Epithelial cell of esophagus (primary cell): Measurements from ENCODE around the gene AKAP9.
A peak's percentile ranks its signal among the peaks of the same experiment; 100 is the strongest.

Source experiments
- DNase-seq: peaks from one replicate; pipeline ENCODE4 v3.0.0; 2010; ENCODE audit warnings: low read depth
- H3K4me3 ChIP-seq: 2 replicates; pipeline ENCODE4 v1.5.1; 2011; ENCODE audit warnings: mild to moderate bottlenecking, low read length, control low read depth
- TF ChIP-seq, protein P1 (sequence below): IDR thresholded peaks from 2 replicates; pipeline ENCODE4 v1.5.1; 2011; ENCODE audit warnings: low read depth, mild to moderate bottlenecking, low read length, control low read depth, inconsistent platforms; ENCODE audit not compliant: insufficient read depth; ENCODE audit errors: missing control alignments

AKAP9 gene

DNA sequence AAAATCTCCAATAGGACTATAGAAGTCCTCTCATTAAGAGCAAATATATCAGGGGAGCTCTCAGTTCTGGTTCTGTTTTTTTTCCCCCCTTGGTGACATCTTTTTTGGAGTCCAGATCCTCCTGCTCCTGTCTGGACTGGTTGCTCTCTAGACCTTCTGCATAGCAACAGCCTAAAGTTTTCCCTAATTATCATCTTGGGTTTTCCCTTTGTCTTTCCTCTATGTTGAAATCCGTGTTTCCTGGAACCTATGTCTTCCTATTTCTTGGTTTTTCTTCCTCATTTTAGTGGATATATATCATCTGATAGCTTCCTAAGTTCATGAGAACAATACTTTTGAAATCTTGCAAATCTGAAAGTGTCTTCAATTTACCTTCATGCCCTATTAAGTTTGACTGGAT lies 30.5 kb upstream of the AKAP9 start:
- DNase-seq, result no peak
- H3K4me3 ChIP-seq, result no peak overlapping the region
- TF ChIP-seq, protein P1, sequence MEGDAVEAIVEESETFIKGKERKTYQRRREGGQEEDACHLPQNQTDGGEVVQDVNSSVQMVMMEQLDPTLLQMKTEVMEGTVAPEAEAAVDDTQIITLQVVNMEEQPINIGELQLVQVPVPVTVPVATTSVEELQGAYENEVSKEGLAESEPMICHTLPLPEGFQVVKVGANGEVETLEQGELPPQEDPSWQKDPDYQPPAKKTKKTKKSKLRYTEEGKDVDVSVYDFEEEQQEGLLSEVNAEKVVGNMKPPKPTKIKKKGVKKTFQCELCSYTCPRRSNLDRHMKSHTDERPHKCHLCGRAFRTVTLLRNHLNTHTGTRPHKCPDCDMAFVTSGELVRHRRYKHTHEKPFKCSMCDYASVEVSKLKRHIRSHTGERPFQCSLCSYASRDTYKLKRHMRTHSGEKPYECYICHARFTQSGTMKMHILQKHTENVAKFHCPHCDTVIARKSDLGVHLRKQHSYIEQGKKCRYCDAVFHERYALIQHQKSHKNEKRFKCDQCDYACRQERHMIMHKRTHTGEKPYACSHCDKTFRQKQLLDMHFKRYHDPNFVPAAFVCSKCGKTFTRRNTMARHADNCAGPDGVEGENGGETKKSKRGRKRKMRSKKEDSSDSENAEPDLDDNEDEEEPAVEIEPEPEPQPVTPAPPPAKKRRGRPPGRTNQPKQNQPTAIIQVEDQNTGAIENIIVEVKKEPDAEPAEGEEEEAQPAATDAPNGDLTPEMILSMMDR, result no peak

DNA sequence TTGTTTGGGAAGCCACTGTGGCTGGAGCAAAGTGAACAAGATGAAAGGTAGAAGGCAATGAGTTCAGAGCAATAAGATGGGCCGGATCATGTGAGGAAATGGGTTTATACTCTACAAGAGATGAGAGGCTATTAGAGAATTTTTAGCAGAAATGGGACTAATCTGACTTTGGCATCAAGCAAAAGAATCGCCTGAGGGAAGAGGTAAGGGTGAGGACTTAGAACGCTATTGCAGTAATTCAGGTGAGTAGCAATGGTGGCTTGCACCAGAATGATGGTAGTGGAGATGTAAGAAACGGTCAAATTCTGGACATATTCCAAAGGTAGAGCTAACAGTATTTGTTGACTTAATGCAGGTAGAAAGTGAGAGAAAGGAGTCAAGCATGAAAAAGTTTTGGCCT lies 29.5 kb upstream of the AKAP9 start:
- TF ChIP-seq, protein P1, result no peak

DNA sequence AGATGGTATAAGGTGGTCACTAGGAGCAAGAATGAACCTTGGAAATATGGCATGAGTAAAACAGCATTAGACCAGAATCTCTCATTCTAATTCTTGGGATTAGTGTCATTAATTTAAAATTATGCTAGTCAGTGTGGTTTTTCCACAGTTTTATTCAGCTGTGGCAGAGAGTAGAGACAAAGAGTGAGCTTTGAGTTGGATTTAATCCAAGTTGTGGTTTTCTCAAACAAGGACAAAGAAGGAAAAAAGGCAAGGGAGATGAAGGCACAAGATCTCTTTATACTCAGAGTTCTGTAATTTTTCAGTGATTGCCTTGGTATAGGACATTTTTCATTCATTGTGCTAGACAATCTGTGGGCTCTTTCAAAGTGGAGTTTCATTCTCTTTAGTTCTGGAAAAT lies 28.2 kb upstream of the AKAP9 start:
- TF ChIP-seq, protein P1, result no peak
- DNase-seq, result no peak
- H3K4me3 ChIP-seq, result no peak overlapping the region

More for the DNA sequence above, 29.5 kb upstream of the AKAP9 start:
- no peak for DNase-seq
- H3K4me3 ChIP-seq, result no peak overlapping the region

DNA sequence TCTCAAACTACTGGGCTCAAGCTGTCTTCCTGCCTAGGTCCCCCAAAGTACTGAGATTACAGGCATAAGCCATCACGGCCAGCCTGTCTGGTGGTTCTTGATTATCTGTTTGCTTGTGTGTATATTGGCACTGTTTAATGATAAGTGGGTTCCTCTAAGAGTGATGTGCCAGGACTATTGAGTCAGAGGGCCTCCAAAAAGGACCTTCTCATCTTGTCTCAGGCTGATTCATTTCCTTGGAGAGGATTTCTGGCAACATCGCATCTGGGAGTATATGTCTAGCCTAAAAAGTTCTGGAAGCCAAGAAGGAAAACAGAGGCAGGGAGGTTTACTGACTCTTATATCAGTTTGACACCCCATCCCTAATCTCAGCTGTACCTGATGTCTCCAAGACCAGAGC lies 27.1 kb upstream of the AKAP9 start:
- peak; percentile 8 for DNase-seq
- H3K4me3 ChIP-seq, result no peak overlapping the region
- TF ChIP-seq, protein P1, result no peak

DNA sequence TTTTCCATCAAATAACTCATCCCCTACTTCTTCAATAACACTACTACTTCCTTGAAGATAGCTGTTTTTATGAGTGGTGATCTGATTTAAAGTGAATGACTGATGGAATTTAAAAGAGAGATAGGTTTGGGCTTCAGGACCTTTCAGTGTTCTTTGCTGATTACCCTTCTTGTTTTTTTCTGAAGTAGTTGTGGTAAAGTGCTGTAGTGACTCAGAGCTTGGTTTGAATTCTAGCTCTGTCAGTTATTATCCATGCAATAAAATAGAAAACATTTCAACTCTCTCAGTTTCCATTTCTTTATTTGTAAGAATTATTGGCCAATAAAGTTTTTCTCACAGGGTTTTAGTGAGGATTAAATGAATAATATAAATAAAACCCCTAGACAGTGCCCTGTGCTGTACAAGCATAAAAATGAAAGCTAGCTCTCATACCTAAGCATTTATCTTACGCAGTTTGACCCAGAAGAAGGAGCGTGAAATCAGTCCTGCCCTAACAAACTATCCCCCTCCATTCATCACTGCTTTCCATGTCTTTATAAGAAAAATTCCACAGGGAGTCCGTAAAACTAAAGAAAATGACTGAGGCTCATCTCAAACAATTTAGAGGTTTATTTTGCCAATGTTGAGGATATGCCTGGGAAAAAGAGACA lies 25.1 kb upstream of the AKAP9 start:
- no peak overlapping the region for H3K4me3 ChIP-seq
- TF ChIP-seq, protein P1, result no peak
- DNase-seq, result no peak

DNA sequence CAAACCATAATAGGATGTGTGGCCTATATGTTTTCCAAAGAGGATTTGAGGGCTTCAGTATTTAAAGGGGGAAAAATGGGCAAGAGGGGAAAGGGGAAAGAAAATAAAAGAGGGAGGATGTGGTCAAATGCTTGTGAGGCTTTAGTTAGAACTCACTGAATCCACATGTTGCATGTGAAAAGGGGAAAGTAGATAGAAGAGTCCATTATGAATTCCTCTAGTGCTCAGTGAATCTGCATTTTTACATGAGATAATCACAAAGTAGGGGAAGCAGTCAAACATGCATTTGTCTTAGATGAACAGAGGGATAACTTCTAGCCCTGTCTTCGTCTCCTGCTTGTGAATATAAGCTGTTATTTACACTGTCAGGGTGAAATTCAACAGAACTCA lies 24.6 kb upstream of the AKAP9 start:
- H3K4me3 ChIP-seq, result no peak overlapping the region
- no peak for DNase-seq
- TF ChIP-seq, protein P1, result no peak

DNA sequence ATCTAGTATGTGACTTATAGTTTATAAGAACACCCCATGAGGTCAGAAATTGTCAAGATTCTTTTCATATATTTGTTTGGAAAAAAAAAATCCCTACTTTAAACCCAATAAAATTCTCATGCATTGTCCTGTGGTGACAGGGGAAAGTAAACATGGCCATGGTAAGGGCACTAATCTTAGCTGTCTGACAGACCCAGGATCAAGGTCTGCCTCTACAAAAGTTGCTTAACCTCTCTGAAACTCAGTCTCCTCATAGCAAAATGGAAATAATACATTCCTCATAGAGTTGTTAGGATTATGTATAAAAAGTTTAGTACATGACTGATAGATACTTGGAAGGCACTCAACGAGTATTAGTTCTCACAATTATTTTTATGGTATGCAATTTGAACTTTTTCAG lies 22.3 kb upstream of the AKAP9 start:
- no peak overlapping the region for H3K4me3 ChIP-seq
- TF ChIP-seq, protein P1, result no peak
- DNase-seq, result no peak
